SK-N-SH treated with all-trans-retinoic acid at 6 μM for 48 hours (cell line): Measurements from ENCODE around the gene CASQ2.

Source experiments
- ARNTL ChIP-seq: fragments of 450-650 bp; formaldehyde crosslinking; IDR thresholded peaks from 2 replicates; pipeline ENCODE4 v1.5.0; 2020; ENCODE audit warnings: low read depth, mild to moderate bottlenecking, moderate library complexity, borderline replicate concordance
- ESRRG ChIP-seq: fragments of 250-450 bp; sonication (Bioruptor Pico); IDR thresholded peaks from 2 replicates; pipeline ENCODE4 v1.6.1; 2021; ENCODE audit warnings: mild to moderate bottlenecking
- RARB ChIP-seq: fragments of 250-450 bp; sonication (Bioruptor Pico); IDR thresholded peaks from 2 replicates; pipeline ENCODE4 v1.8.0; 2021; ENCODE audit warnings: mild to moderate bottlenecking, moderate library complexity
- TF ChIP-seq, protein P1 (sequence below): fragments of 250-450 bp; sonication (Bioruptor Pico); IDR thresholded peaks from 2 replicates; pipeline ENCODE4 v1.5.1; 2021; ENCODE audit warnings: mild to moderate bottlenecking, moderate library complexity

DNA sequence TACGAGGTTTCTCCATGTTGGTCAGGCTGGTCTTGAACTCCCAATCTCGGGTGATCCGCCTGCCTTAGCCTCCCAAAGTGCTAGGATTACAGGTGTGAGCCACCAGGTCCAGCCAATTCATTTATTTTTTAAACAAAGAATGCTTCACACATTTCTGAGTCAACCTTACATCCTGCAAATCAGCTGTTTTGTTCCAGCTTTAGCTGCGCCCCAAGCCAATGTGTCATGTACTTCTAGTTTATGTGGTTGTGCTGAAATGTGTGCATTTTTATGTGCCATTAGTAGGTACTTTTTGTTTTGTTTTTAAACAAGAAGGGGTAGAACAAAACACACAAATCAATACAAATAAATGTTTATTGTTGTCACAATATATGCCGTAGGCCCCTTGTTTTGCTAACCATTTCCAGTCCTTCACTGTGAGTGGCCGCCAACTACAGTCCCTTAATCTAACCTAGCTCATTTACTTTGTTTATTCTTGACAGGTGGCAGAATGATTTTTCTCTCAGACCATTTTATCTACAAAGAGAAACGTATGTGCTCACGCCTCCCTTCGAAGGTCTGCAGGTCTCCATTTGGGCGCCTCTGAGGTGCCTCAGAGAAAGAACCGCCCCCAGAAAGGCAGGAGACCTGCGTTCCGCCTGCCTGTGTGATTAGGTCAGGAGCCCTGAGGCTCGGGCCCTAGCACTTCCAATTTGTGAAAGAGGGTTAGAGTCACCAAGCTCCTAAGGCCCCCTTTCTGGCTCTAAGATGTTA lies 2.8 kb upstream of the CASQ2 start:
- TF ChIP-seq, protein P1, sequence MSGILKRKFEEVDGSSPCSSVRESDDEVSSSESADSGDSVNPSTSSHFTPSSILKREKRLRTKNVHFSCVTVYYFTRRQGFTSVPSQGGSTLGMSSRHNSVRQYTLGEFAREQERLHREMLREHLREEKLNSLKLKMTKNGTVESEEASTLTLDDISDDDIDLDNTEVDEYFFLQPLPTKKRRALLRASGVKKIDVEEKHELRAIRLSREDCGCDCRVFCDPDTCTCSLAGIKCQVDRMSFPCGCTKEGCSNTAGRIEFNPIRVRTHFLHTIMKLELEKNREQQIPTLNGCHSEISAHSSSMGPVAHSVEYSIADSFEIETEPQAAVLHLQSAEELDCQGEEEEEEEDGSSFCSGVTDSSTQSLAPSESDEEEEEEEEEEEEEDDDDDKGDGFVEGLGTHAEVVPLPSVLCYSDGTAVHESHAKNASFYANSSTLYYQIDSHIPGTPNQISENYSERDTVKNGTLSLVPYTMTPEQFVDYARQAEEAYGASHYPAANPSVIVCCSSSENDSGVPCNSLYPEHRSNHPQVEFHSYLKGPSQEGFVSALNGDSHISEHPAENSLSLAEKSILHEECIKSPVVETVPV (CRISPR knock-in tag), result no peak
- no peak for TF ChIP-seq ARNTL (CRISPR knock-in tag)
- TF ChIP-seq RARB (CRISPR knock-in tag), result no peak
- no peak for TF ChIP-seq ESRRG (CRISPR knock-in tag)
